ENCODE results near the gene TNFRSF25. TPM values are rescaled to one million over a fixed set of nuclear protein-coding genes. Genes with fewer than 3 reads are reported as not detected.

Gene TNFRSF25
- total RNA-seq, 4 donors from 2014 or later = 2.1 to 11.5 (median 5.7) TPM

- TF ChIP-seq, protein P1, sequence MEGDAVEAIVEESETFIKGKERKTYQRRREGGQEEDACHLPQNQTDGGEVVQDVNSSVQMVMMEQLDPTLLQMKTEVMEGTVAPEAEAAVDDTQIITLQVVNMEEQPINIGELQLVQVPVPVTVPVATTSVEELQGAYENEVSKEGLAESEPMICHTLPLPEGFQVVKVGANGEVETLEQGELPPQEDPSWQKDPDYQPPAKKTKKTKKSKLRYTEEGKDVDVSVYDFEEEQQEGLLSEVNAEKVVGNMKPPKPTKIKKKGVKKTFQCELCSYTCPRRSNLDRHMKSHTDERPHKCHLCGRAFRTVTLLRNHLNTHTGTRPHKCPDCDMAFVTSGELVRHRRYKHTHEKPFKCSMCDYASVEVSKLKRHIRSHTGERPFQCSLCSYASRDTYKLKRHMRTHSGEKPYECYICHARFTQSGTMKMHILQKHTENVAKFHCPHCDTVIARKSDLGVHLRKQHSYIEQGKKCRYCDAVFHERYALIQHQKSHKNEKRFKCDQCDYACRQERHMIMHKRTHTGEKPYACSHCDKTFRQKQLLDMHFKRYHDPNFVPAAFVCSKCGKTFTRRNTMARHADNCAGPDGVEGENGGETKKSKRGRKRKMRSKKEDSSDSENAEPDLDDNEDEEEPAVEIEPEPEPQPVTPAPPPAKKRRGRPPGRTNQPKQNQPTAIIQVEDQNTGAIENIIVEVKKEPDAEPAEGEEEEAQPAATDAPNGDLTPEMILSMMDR (IDR thresholded peaks at IDR 0.05; ENCODE audit: low read depth) = no peak
Measured at GRCh38 chr1:6447818-6448748, 17.9 kb downstream of the TNFRSF25 start.

GRCh38 chr1:6447016-6447817, 18.8 kb downstream of the TNFRSF25 start:
- TF ChIP-seq, protein P1 (IDR thresholded peaks at IDR 0.05; ENCODE audit: low read depth) = no peak

- TF ChIP-seq, protein P1 (IDR thresholded peaks at IDR 0.05; ENCODE audit: low read depth) = no peak
Measured at GRCh38 chr1:6446665-6447015, 19.3 kb downstream of the TNFRSF25 start.

DNA sequence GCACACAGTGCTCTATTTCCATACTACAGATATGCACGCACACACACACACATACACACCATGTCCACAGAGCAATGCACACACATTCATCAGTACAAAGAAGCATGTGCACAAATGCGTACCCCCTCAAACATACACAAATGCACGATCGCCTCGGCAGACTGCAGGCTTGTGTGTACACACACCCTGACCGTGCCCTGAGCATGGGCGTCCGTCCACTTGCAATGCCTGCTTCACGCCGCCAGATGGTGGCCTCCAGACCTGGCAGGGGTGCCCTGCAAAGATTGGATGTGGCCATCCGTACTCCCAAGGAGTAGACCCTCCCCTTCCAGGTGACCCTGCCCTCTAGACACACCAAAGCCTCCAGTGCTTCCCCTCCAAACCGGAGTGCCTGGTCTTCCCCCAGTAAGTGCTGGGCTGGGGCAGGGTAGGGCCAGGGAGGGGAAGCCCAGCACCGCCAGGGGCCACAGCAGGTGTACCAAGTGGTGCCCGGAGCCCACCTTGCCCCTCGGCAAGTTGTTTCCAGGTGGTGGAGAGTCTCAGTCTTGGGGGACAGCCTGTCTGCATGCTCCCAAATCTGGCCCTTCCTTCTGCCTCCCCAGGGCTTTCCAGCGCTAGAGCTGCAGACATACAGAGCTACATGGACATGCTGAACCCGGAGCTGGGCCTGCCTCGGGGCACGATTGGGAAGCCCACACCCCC, 20.8 kb downstream of the TNFRSF25 start:
- TF ChIP-seq, protein P1 (IDR thresholded peaks at IDR 0.05; ENCODE audit: low read depth) = no peak

DNA sequence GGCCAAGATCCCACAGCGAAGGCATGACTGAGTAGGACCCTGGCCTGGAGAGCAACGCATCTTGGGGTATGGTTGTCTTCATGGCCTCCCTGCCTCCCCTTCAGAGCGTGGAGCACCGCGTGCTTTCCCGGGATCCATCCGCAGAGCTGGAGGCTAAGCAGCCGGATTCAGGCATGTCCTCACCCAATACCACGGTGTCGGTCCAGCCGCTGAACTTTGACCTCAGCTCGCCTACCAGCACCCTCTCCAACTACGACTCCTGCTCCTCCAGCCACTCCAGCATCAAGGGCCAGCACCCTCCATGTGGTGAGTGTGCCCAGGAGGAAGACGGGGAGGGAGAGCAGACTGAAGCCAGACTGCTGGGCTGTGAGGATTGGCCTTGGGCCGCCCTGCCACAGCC, 21.6 kb downstream of the TNFRSF25 start:
- TF ChIP-seq, protein P1 (IDR thresholded peaks at IDR 0.05; ENCODE audit: low read depth) = no peak

DNA sequence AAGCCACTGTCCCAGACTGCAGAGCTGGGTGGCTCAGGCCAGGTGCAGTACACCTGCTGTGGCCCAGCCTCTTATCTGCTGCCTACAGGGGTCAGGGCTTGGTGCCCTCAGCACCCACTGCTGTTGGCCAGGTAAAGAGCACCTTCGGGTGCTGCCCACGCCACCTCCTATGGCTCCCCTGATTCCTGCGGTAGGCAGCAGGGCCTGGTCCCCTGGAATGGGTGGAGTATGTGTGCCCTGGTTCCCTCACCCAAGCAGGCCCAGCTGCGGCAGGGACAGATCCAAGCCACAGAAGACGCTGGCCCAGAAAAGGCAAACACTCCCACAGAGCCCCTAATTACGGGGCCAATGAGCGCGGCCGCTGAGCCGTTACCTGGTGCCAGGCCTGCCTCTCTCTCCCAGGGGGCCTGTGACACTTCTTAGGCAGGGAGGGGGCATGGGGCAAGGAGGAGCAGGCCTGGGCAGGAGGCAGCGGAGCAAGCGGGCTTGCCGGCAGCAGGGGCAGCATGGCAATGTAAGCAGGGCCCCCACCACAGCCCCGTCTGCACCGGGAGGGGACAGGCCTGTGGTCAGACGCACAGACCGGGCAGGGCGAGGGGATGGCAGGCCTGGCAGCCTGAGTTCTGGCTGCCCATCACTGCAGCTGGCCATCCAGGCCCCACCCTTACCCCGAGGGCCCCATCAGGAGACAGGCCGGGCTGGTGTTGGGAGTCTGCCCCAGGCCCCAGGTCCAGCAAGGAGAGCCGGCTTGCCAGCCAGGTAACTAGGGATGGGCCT, 22.4 kb downstream of the TNFRSF25 start:
- TF ChIP-seq, protein P1 (IDR thresholded peaks at IDR 0.05; ENCODE audit: low read depth) = no peak
